ENCODE data around the gene TMEM62. TPM values are rescaled to one million over a fixed set of nuclear protein-coding genes. Genes with fewer than 3 reads are reported as not detected.
"Not testable (repeated sequence)": the region's sequence is repeated elsewhere in the genome, so short reads cannot be mapped to it uniquely, and the experiment has no call there.

The TMEM62 gene
- total and polyA plus RNA-seq, 10 of the 15 experiments (the other 5 are each of a cell fraction or from before 2014, with no cell fraction given) = 7.0 to 26.8 (median 14.9) TPM

DNA sequence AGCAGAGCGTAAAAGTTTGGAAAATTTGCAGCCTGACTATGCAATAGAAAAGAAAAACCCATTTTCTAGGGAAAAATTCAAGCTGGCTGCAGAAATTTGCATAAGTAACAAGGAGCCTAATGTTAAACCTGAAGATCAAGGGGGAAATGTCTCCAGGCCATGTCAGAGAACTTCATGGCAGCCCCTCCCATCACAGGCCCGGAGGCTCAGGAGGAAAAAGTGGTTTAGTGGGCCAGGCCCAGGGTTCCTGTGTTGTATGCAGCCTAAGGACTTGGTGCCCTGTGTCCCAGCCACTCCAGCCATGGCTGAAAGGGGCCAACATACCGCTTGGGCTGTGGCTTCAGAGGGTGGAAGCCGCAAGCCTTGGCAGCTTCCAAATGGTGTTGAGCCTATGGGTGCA lies 65.2 kb downstream of the TMEM62 start:
- H3K9me3 ChIP-seq (replicated peaks; ENCODE audit: control insufficient read depth, insufficient read depth, low read length); H3K79me2 ChIP-seq (ENCODE audit: control insufficient read depth, insufficient read depth, low read length); H3K27me3 ChIP-seq (replicated peaks in 1 of 2; ENCODE audit: control insufficient read depth in 2 of 2, insufficient read depth in 2 of 2, low read length in 1 of 2); DNase-seq (ENCODE audit: low read depth, low spot score); POLR2A ChIA-PET; H3K27ac ChIP-seq (ENCODE audit: control insufficient read depth, insufficient read depth); RAD21 ChIA-PET (ENCODE audit: unreplicated experiment); in situ Hi-C loops (cut with MboI); H2AFZ ChIP-seq (ENCODE audit: control insufficient read depth, low read depth, low read length); ATAC-seq; intact Hi-C loops (cut with micrococcal nuclease; ENCODE audit: unreplicated experiment); BruUV-seq (replicated peaks); FAIRE-seq; H3K4me1 ChIP-seq (ENCODE audit: control insufficient read depth, insufficient read depth, low read length); SMC1A ChIA-PET (ENCODE audit: uncharacterized antibody, unreplicated experiment); CTCF ChIA-PET; H3K9ac ChIP-seq (ENCODE audit: control insufficient read depth, insufficient read depth, low read length); H4K20me1 ChIP-seq (ENCODE audit: control insufficient read depth, insufficient read depth); H3K4me2 ChIP-seq (ENCODE audit: control insufficient read depth, insufficient read depth); H3K4me3 ChIP-seq: not testable (repeated sequence)
- 96% methylated on average over 4 of the region's 4 CpGs for WGBS (ENCODE audit: insufficient coverage, insufficient replicate concordance, low lambda C conversion rate, missing lambda C conversion rate)
- H3K36me3 ChIP-seq (ENCODE audit: control insufficient read depth in 2 of 2, insufficient read depth in 2 of 2, low read length in 1 of 2) = peaks cover 0 to 16% of the 10 kb centered on the region in 2 experiments; a peak in 1 of 4 replicates

DNA sequence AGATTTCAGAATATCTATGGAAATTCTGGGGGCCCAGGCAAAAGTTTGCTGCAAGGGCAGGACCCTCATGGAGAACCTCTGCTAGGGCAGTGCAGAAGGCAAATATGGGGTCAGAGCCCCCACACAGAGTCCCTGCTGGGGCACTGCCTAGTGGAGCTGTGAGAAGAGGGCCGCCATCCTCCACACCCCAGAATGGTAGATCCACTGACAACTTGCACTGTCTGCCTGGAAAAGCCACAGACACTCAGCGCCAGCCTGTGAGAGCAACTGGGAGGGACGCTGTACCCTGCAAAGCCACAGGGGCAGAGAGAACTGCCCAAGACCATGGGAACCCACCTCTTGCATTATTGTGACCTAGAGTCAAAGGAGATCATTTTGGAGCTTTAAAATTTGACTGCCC lies 65.6 kb downstream of the TMEM62 start:
- Histone ChIP-seq H3K36me3 (ENCODE audit: control insufficient read depth in 2 of 2, insufficient read depth in 2 of 2, low read length in 1 of 2) (peaks cover 0 to 13% of the 10 kb centered on the region in 2 experiments; a peak in 1 of 4 replicates), H3K27ac (ENCODE audit: control insufficient read depth, insufficient read depth) (no peak overlapping the region), H3K27me3 (replicated peaks in 1 of 2; ENCODE audit: control insufficient read depth in 2 of 2, insufficient read depth in 2 of 2, low read length in 1 of 2) (no peaks in the 10 kb centered on the region; a peak in 1 of 4 replicates), H3K79me2 (ENCODE audit: control insufficient read depth, insufficient read depth, low read length) (no peaks in the 10 kb centered on the region), H3K4me1 (ENCODE audit: control insufficient read depth, insufficient read depth, low read length) (no peaks in the 10 kb centered on the region), H3K4me2 (ENCODE audit: control insufficient read depth, insufficient read depth) (no peak overlapping the region), H3K9ac (ENCODE audit: control insufficient read depth, insufficient read depth, low read length) (no peak overlapping the region), H3K9me3 (replicated peaks; ENCODE audit: control insufficient read depth, insufficient read depth, low read length) (no peaks in the 10 kb centered on the region; the same call in 2 of the 3 replicates), H3K4me3 (no peak overlapping the region), H2AFZ (ENCODE audit: control insufficient read depth, low read depth, low read length) (no peak overlapping the region), H4K20me1 (ENCODE audit: control insufficient read depth, insufficient read depth) (no peaks in the 10 kb centered on the region)
- ChIA-PET SMC1A (ENCODE audit: uncharacterized antibody, unreplicated experiment) (no interaction called here), CTCF (interaction anchor here (1.8 kb wide), 1 partner anchor 12 kb away, joined by 5 read pairs; no protein-coding TSS in a partner anchor), POLR2A (no interaction called here), RAD21 (ENCODE audit: unreplicated experiment) (no interaction called here)
- intact Hi-C loops (cut with micrococcal nuclease; ENCODE audit: unreplicated experiment) = no loop called here
- DNase-seq (ENCODE audit: low read depth, low spot score) (no peak), ATAC-seq (no peak), FAIRE-seq (no peak)
- 95% methylated on average over 3 of the region's 3 CpGs for whole genome bisulfite sequencing (ENCODE audit: insufficient coverage, insufficient replicate concordance, low lambda C conversion rate, missing lambda C conversion rate)
- TF ChIP-seq RAD21 (IDR thresholded peaks at IDR 0.05; ENCODE audit: insufficient read depth, low read depth, low read length) (no peak), HDAC6 (IDR thresholded peaks at IDR 0.05; ENCODE audit: unreplicated experiment) (no peak), SUZ12 (IDR thresholded peaks at IDR 0.05; ENCODE audit: unreplicated experiment) (no peak), GATAD2B (conservative IDR thresholded peaks at IDR 0.05; ENCODE audit: low read depth) (no peak), ESRRA (IDR thresholded peaks at IDR 0.05; ENCODE audit: low read length) (no peak), KLF5 (IDR thresholded peaks at IDR 0.05; ENCODE audit: partially characterized antibody) (no peak), CHD4 (IDR thresholded peaks at IDR 0.05) (no peak), RBBP5 (conservative IDR thresholded peaks at IDR 0.05) (no peak), BHLHE40 (IDR thresholded peaks at IDR 0.05; ENCODE audit: borderline replicate concordance in 1 of 2, low read depth in 2 of 2, low read length in 1 of 2) (no peak), CBX5 (IDR thresholded peaks at IDR 0.05; ENCODE audit: low read depth) (no peak)
- TF ChIP-seq, protein P1, sequence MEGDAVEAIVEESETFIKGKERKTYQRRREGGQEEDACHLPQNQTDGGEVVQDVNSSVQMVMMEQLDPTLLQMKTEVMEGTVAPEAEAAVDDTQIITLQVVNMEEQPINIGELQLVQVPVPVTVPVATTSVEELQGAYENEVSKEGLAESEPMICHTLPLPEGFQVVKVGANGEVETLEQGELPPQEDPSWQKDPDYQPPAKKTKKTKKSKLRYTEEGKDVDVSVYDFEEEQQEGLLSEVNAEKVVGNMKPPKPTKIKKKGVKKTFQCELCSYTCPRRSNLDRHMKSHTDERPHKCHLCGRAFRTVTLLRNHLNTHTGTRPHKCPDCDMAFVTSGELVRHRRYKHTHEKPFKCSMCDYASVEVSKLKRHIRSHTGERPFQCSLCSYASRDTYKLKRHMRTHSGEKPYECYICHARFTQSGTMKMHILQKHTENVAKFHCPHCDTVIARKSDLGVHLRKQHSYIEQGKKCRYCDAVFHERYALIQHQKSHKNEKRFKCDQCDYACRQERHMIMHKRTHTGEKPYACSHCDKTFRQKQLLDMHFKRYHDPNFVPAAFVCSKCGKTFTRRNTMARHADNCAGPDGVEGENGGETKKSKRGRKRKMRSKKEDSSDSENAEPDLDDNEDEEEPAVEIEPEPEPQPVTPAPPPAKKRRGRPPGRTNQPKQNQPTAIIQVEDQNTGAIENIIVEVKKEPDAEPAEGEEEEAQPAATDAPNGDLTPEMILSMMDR (IDR thresholded peaks at IDR 0.05 in 2 of 3, conservative IDR thresholded peaks at IDR 0.05 in 1 of 3; ENCODE audit: control insufficient read depth in 2 of 3, extremely low read depth in 1 of 3, insufficient read depth in 1 of 3, low read depth in 3 of 3, low read length in 3 of 3) = no peak
- BruUV-seq (replicated peaks) = no TSS peak
- in situ Hi-C loops (cut with MboI) = no loop called here

All from GM12878 (cell line).